Astrocyte of the cerebellum (primary cell): ENCODE results near the gene KCP.

ENCODE experiments used
- DNase-seq: peaks from one replicate; pipeline ENCODE4 v3.0.0-alpha.2; 2011; ENCODE audit warnings: low read depth
- H3K4me3 ChIP-seq: 2 replicates; pipeline ENCODE4 v1.5.1; 2011; ENCODE audit warnings: mild to moderate bottlenecking, low read depth, low read length, moderate library complexity
- in situ Hi-C: cut with HindIII; loops from 2 replicates; pipeline ENCODE4 v1.10.0; 2017; ENCODE audit warnings: low sequenced_read_pairs
- TF ChIP-seq, protein P1 (sequence below): IDR thresholded peaks from 2 replicates; pipeline ENCODE4 v1.5.1; 2012; ENCODE audit warnings: low read length, low read depth, moderate library complexity, mild to moderate bottlenecking; ENCODE audit errors: missing control alignments

KCP gene

DNA sequence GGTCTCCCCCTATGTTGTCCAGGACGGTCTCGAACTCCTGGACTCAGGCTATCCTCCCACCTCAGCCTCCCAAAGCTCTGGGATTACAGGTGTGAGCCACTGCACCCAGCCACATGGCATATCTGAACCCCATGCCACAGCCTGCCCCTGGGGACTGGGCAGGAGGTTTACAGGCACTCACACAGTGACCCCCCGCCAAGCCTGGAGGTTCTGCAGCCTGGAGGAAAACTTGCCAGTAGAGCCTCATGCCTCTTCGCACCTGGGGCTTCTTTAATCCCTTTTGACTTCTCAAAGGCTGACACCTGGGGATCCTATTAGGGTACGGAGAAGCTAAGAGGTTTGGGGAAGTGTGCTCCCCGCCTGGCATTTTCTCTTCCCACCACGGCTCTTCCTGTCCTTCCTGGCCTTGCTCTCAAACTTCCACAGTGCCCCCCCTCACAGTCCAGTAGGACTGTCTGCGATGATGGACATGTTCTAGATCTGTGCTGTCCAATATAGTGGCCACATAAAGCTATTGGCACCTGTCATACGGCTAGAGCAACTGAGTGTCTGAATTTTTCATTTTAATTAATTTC lies 11.4 kb upstream of the KCP start:
- TF ChIP-seq, protein P1, sequence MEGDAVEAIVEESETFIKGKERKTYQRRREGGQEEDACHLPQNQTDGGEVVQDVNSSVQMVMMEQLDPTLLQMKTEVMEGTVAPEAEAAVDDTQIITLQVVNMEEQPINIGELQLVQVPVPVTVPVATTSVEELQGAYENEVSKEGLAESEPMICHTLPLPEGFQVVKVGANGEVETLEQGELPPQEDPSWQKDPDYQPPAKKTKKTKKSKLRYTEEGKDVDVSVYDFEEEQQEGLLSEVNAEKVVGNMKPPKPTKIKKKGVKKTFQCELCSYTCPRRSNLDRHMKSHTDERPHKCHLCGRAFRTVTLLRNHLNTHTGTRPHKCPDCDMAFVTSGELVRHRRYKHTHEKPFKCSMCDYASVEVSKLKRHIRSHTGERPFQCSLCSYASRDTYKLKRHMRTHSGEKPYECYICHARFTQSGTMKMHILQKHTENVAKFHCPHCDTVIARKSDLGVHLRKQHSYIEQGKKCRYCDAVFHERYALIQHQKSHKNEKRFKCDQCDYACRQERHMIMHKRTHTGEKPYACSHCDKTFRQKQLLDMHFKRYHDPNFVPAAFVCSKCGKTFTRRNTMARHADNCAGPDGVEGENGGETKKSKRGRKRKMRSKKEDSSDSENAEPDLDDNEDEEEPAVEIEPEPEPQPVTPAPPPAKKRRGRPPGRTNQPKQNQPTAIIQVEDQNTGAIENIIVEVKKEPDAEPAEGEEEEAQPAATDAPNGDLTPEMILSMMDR: no peak
- in situ Hi-C loops: no loop called here
- DNase-seq: no peak
- H3K4me3 ChIP-seq: no peak overlapping the region

DNA sequence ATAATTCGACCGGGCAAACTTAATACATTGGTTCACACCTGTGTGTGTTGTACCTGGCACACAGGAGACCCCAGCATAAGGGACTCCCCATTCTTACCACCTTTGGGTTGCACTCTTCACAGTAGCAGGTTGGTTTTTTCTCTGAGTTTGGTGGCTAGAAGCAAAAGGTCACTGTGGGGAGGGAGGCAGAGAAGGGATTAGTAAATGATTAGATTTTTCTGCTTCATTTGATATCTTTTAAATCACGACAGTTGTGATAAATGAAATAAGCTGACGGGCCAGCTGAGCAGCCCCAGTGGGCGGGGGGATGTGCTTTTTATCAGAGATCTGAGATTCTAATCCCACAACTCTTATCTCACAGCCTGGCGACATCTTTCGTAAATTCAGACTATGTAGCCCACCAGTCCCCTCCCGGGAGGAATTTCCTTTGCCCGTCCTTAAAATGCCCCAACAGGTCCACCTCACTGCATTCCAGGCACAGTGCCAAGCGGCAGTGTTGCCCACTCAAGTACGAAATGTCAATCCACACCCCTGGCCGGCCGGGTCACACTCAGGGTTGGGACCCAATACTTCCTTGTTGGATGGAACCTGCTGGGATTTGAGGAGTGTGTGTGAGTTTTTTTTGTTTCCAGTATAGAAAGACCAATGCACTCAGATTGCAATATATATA lies 10.5 kb upstream of the KCP start:
- TF ChIP-seq, protein P1: no peak
- no peak overlapping the region for H3K4me3 ChIP-seq
- in situ Hi-C loops: no loop called here
- DNase-seq: no peak

DNA sequence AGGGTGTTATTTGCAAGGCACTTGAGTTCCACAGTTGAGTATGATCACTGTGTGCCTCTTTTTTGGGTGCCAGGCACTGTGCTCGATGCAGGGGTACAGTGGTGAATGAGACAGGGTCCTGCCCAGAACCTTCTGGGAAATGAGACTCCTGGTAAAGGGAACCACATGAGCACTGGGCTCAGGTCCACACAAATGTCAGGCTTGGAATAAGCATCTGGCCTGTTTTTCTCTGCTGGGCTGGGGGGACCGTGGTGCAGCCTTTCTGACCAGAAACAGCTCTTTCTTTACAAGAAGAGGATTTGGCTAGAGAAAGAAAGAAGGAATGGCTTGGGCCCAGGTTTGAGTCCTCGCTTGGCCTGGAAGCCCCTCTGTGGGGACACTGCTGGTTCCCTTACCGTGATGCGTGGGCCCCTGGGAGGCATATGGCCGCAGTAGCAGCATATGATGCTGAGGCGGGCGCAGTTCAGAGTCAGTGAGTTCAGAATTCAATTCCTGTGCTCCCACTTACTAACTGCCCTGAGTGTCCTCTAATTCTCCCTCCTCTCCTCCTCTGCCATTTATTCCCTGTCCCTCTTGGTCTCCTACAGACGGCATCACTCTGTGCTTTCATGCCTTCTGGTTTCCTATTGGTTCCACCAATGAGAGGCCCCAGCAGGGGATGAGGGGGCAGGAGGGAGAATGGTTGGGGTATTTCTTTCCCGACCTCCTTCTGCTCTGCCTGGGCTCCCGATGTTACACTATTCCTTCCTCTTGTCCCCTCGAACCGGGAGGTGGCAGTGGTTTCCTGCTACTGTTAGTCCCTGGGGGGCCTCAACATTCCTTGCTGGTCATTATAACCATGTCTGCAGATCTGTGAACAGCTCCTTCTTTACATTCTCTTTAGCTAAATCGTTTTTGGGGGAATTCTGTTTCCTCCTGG lies 9.6 kb upstream of the KCP start:
- DNase-seq: no peak
- in situ Hi-C loops: no loop called here
- TF ChIP-seq, protein P1: no peak
- H3K4me3 ChIP-seq: no peak overlapping the region

DNA sequence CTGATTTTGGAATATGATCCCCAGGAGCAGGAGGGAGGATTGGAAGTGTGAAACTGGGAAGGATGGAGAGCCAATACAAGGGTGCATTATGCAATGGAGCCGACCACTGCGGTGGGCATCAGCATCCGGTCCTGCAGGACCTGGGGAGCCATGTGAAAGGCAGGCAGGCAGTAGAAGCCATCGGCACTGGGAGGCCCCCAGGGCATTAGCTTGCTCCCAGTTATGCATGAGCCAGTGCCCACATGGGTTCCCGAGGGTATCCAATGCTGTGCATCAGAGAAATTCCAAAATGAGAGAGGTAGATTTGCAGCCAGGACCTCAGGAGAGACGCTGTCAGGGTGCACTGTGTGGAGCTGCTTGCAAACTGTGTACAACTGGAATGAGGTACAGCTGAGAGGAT lies 8.7 kb upstream of the KCP start:
- TF ChIP-seq, protein P1: no peak
- no peak overlapping the region for H3K4me3 ChIP-seq
- in situ Hi-C loops: no loop called here
- DNase-seq: no peak

DNA sequence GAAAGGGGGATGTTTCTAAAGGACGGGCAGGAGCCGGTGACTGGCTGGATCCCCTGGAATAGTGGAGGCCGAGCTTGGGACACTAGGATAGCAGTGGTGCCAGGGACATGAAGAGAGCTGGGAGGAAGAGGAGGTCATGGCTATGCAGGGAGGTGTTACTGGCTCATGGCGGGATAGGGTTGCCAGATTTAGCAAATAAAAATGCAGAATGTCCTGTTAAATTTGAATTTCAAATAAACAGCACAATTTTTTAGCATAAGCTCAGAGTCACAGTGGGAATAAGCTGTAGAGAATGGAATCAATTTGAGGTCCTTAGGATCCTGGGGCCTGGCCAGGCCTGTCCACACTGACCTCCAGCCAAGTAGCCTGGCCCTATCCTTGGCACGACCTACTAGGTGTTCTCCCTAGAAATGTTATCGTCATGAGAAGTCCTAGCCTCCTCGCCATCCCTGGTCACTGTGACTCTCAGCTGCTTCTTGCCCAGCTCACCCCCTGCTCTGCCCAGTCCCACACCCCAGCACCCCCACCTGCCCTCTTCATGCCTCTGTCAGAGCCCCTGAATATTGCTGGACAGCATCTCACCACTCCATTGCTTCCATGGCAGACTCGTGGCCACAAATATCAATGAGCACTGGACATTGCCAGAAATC lies 7.6 kb upstream of the KCP start:
- no peak for DNase-seq
- H3K4me3 ChIP-seq: no peak overlapping the region
- TF ChIP-seq, protein P1: no peak
- in situ Hi-C loops: no loop called here

DNA sequence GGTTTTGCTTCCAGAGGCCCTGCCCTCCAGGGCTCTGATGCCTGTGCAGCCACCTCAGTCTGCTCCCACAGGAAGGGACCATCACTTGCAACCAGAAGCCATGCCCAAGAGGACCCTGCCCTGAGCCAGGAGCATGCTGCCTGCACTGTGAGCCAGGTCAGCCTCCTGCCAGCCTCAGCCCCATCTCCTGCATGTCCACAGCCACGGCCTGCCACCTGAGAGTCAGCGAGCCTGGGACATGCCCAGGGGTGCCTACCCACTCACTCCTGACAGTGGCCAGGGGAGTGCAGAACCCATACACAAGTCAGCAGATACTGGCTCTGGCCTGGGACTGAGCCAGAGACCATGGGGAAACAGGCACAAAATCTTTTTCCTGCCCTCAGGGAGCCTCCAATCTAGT lies 6.6 kb upstream of the KCP start:
- no peak for DNase-seq
- no peak overlapping the region for H3K4me3 ChIP-seq
- TF ChIP-seq, protein P1: no peak
- in situ Hi-C loops: no loop called here
